Duodenal mucosa (tissue), 2 donors: ENCODE measurements around the gene SHQ1.
"Not testable (repeated sequence)": the region's sequence is repeated elsewhere in the genome, so short reads cannot be mapped to it uniquely, and the experiment has no call there.

ENCODE experiments used
- H3K27ac ChIP-seq: one replicate; pipeline ENCODE4 v1.7.0; 2013; ENCODE audit warnings: low read depth, low read length
- H3K27me3 ChIP-seq, 2 donors: one replicate each; pipeline ENCODE4 v1.7.0; 2013; ENCODE audit warnings: low read length in 2 of 2, control low read depth in 1 of 2; ENCODE audit not compliant: insufficient read depth in 2 of 2, control insufficient read depth in 1 of 2
- H3K36me3 ChIP-seq, 2 donors: one replicate each; pipeline ENCODE4 v1.7.0; 2013; ENCODE audit warnings: low read length in 2 of 2, control low read depth in 1 of 2; ENCODE audit not compliant: insufficient read depth in 2 of 2, control insufficient read depth in 1 of 2
- H3K4me1 ChIP-seq, 2 donors: one replicate each; pipeline ENCODE4 v1.7.0; 2013; ENCODE audit warnings: low read length in 2 of 2, control low read depth in 1 of 2; ENCODE audit not compliant: insufficient read depth in 2 of 2, control insufficient read depth in 1 of 2
- H3K4me3 ChIP-seq, 2 donors: one replicate each; pipeline ENCODE4 v1.7.0; 2013; ENCODE audit warnings: low read length in 2 of 2, low read depth in 1 of 2
- H3K9ac ChIP-seq, 2 donors: one replicate each; pipeline ENCODE4 v1.7.0; 2013; ENCODE audit warnings: low read length in 2 of 2, low read depth in 1 of 2
- H3K9me3 ChIP-seq, 2 donors: one replicate each; pipeline ENCODE4 v1.7.0; 2013; ENCODE audit warnings: low read length in 2 of 2, control low read depth in 1 of 2; ENCODE audit not compliant: control insufficient read depth in 1 of 2

The SHQ1 gene

GRCh38 chr3:72738752-72739530 lies 109.3 kb downstream of the SHQ1 start:
- H3K9ac ChIP-seq = peak overlapping the region in 1 of 2 donors; percentile 18
- H3K4me3 ChIP-seq = peak overlapping the region; percentile 60 to 66
- no peak overlapping the region for H3K27ac ChIP-seq

GRCh38 chr3:72735072-72735471 lies 113.2 kb downstream of the SHQ1 start:
- Histone ChIP-seq H3K9me3 (peaks cover 5 to 12% of the 10 kb centered on the region in 2 donors), H3K4me1 (peaks cover 5 to 11% of the 10 kb centered on the region in 2 donors)
- H3K27me3 ChIP-seq, H3K9ac ChIP-seq, H3K36me3 ChIP-seq, H3K4me3 ChIP-seq, H3K27ac ChIP-seq: not testable (repeated sequence)

More at GRCh38 chr3:72738752-72739530, 109.3 kb downstream of the SHQ1 start:
- H3K36me3 ChIP-seq = no peaks in the 10 kb centered on the region
- H3K4me1 ChIP-seq = peaks cover 5 to 11% of the 10 kb centered on the region in 2 donors
- H3K27me3 ChIP-seq = no peaks in the 10 kb centered on the region
- peaks cover 0 to 7% of the 10 kb centered on the region in 2 donors for H3K9me3 ChIP-seq

- Histone ChIP-seq H3K4me3 (no peak overlapping the region), H3K9ac (no peak overlapping the region), H3K4me1 (peaks cover 0 to 7% of the 10 kb centered on the region in 2 donors), H3K9me3 (peaks cover 5 to 12% of the 10 kb centered on the region in 2 donors), H3K27ac (no peak overlapping the region), H3K36me3 (no peaks in the 10 kb centered on the region), H3K27me3 (no peaks in the 10 kb centered on the region)
These were observed 114.6 kb downstream of the SHQ1 start for GRCh38 chr3:72733676-72734075.

- H3K27me3 ChIP-seq, H3K9ac ChIP-seq, H3K4me1 ChIP-seq, H3K36me3 ChIP-seq, H3K4me3 ChIP-seq, H3K27ac ChIP-seq: not testable (repeated sequence)
- peaks cover 5 to 12% of the 10 kb centered on the region in 2 donors for H3K9me3 ChIP-seq
These were observed 115.4 kb downstream of the SHQ1 start for GRCh38 chr3:72732666-72733345.

DNA sequence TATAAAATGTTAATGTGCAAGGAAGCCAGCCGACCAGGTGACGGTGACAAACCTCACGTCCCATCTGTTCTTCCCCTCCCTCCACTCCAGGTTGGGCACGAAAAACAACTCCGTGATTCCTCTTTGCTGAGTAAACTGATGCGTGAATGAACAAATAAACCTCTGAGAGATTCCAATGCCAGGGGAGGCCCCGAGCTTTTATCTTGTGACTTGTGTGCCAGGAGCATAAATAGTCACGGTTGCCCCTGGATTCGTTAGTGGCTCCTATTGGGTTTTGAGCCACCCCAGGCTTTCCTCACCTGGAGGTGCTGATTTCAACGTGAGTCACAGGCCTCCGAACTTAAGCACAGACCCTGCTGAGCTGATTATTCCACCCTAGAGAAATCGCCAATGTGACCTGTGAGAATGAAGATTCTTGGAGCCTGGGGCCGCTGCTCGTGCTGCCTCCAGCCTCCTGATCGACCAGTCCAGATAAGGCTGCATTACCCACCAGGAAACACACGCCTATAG lies 119.2 kb downstream of the SHQ1 start:
- H3K4me1 ChIP-seq = no peaks in the 10 kb centered on the region

GRCh38 chr3:72728329-72728889 lies 119.8 kb downstream of the SHQ1 start:
- H3K9me3 ChIP-seq = peaks cover 5% of the 10 kb centered on the region in 2 donors
- no peak overlapping the region for H3K9ac ChIP-seq
- H3K27me3 ChIP-seq = no peaks in the 10 kb centered on the region
- H3K27ac ChIP-seq = no peak overlapping the region
- no peak overlapping the region for H3K4me3 ChIP-seq
- H3K36me3 ChIP-seq = no peaks in the 10 kb centered on the region
- no peaks in the 10 kb centered on the region for H3K4me1 ChIP-seq

More for the DNA sequence above, 119.2 kb downstream of the SHQ1 start:
- Histone ChIP-seq H3K9ac (no peak overlapping the region), H3K27ac (no peak overlapping the region), H3K9me3 (peaks cover 5% of the 10 kb centered on the region in 2 donors), H3K27me3 (no peaks in the 10 kb centered on the region), H3K36me3 (no peaks in the 10 kb centered on the region), H3K4me3 (no peak overlapping the region)

GRCh38 chr3:72727726-72728125 lies 120.5 kb downstream of the SHQ1 start:
- Histone ChIP-seq H3K9me3 (peaks cover 0 to 1% of the 10 kb centered on the region in 2 donors), H3K4me3 (no peak overlapping the region), H3K4me1 (no peaks in the 10 kb centered on the region), H3K27me3 (no peaks in the 10 kb centered on the region), H3K36me3 (no peaks in the 10 kb centered on the region), H3K9ac (no peak overlapping the region), H3K27ac (no peak overlapping the region)

GRCh38 chr3:72727172-72727571 lies 121.1 kb downstream of the SHQ1 start:
- Histone ChIP-seq H3K36me3 (no peaks in the 10 kb centered on the region), H3K9ac (no peak overlapping the region), H3K27me3 (no peaks in the 10 kb centered on the region), H3K27ac (no peak overlapping the region), H3K4me3 (no peak overlapping the region), H3K9me3 (no peaks in the 10 kb centered on the region), H3K4me1 (no peaks in the 10 kb centered on the region)

DNA sequence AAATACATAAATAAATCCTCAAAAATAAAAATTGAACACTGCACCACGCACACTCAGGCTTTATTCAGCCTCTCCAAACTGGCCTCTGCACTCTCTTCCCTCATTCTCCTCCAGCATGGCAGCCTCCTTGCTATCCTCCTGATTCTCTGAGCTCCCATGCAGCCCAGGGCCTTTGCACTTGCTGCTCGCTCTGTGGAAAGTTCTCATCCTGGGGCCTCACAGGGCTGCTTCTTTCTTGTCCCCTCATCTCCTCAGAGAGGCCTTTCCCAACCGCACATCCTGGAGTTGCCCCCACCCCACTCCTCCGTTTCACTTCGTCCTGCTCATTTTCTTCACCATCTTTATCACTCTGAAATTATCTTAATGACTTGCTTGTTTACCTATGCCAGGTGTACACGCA lies 123.0 kb downstream of the SHQ1 start:
- H3K36me3 ChIP-seq = no peaks in the 10 kb centered on the region
- H3K4me1 ChIP-seq = no peaks in the 10 kb centered on the region
- no peak overlapping the region for H3K27ac ChIP-seq
- no peak overlapping the region for H3K4me3 ChIP-seq
- H3K9me3 ChIP-seq = no peaks in the 10 kb centered on the region
- no peak overlapping the region for H3K9ac ChIP-seq
- no peaks in the 10 kb centered on the region for H3K27me3 ChIP-seq

- Histone ChIP-seq H3K9me3 (no peaks in the 10 kb centered on the region), H3K4me1 (no peaks in the 10 kb centered on the region), H3K27ac (no peak overlapping the region), H3K27me3 (no peaks in the 10 kb centered on the region), H3K4me3 (no peak overlapping the region), H3K9ac (no peak overlapping the region), H3K36me3 (no peaks in the 10 kb centered on the region)
These were observed 124.2 kb downstream of the SHQ1 start for GRCh38 chr3:72724070-72724469.
